ENCODE data around the gene EXOC4.

The EXOC4 gene

GRCh38 chr7:133547981-133548380 lies 295.1 kb downstream of the EXOC4 start:
- H3K9me3 ChIP-seq (ENCODE audit: insufficient read depth, low read depth, low read length) = no peaks in the 10 kb centered on the region
- H3K79me2 ChIP-seq (ENCODE audit: insufficient read depth, low read length) = no peaks in the 10 kb centered on the region
- no peaks in the 10 kb centered on the region for H3K27me3 ChIP-seq (ENCODE audit: insufficient read depth, low read length, poor library complexity, severe bottlenecking)
- peaks cover 18% of the 10 kb centered on the region for H3K4me1 ChIP-seq (ENCODE audit: insufficient read depth, low read length, poor library complexity, severe bottlenecking)
- no peak overlapping the region for H2AFZ ChIP-seq (ENCODE audit: low read length)
- no peaks in the 10 kb centered on the region for H4K20me1 ChIP-seq (ENCODE audit: insufficient read depth, low read length, poor library complexity, severe bottlenecking)
- H3F3A ChIP-seq (ENCODE audit: low read depth) = no peaks in the 10 kb centered on the region
- H3K36me3 ChIP-seq (ENCODE audit: insufficient read depth, low read length) = no peaks in the 10 kb centered on the region
- no peaks in the 10 kb centered on the region for H3K9me2 ChIP-seq (replicated peaks; ENCODE audit: low read depth, low read length)
- TF ChIP-seq CTCF (conservative IDR thresholded peaks at IDR 0.05; ENCODE audit: low read length) = no peak
- no peak for TF ChIP-seq EZH2phosphoT487 (IDR thresholded peaks at IDR 0.05; ENCODE audit: borderline replicate concordance)
- H3K9ac ChIP-seq (ENCODE audit: low read depth, low read length, poor library complexity, severe bottlenecking) = no peak overlapping the region
- no peak overlapping the region for H3K4me3 ChIP-seq (ENCODE audit: low read length, poor library complexity, severe bottlenecking)
- H3K4me2 ChIP-seq (ENCODE audit: low read depth, low read length, poor library complexity, severe bottlenecking) = no peak overlapping the region

GRCh38 chr7:133549633-133550032 lies 296.8 kb downstream of the EXOC4 start:
- H3K36me3 ChIP-seq (ENCODE audit: insufficient read depth, low read length) = no peaks in the 10 kb centered on the region
- no peak overlapping the region for H2AFZ ChIP-seq (ENCODE audit: low read length)
- H3F3A ChIP-seq (ENCODE audit: low read depth) = no peaks in the 10 kb centered on the region
- no peaks in the 10 kb centered on the region for H3K79me2 ChIP-seq (ENCODE audit: insufficient read depth, low read length)
- H3K4me3 ChIP-seq (ENCODE audit: low read length, poor library complexity, severe bottlenecking) = no peak overlapping the region
- TF ChIP-seq EZH2phosphoT487 (IDR thresholded peaks at IDR 0.05; ENCODE audit: borderline replicate concordance) (no peak), CTCF (conservative IDR thresholded peaks at IDR 0.05; ENCODE audit: low read length) (no peak)
- no peaks in the 10 kb centered on the region for H3K9me2 ChIP-seq (replicated peaks; ENCODE audit: low read depth, low read length)
- H3K4me2 ChIP-seq (ENCODE audit: low read depth, low read length, poor library complexity, severe bottlenecking) = no peak overlapping the region
- no peaks in the 10 kb centered on the region for H3K27me3 ChIP-seq (ENCODE audit: insufficient read depth, low read length, poor library complexity, severe bottlenecking)
- no peak overlapping the region for H3K9ac ChIP-seq (ENCODE audit: low read depth, low read length, poor library complexity, severe bottlenecking)
- H3K4me1 ChIP-seq (ENCODE audit: insufficient read depth, low read length, poor library complexity, severe bottlenecking) = peaks cover 23% of the 10 kb centered on the region
- H4K20me1 ChIP-seq (ENCODE audit: insufficient read depth, low read length, poor library complexity, severe bottlenecking) = no peaks in the 10 kb centered on the region
- H3K9me3 ChIP-seq (ENCODE audit: insufficient read depth, low read depth, low read length) = no peaks in the 10 kb centered on the region

GRCh38 chr7:133550145-133550544 lies 297.3 kb downstream of the EXOC4 start:
- no peaks in the 10 kb centered on the region for H4K20me1 ChIP-seq (ENCODE audit: insufficient read depth, low read length, poor library complexity, severe bottlenecking)
- H3K36me3 ChIP-seq (ENCODE audit: insufficient read depth, low read length) = no peaks in the 10 kb centered on the region
- no peaks in the 10 kb centered on the region for H3K79me2 ChIP-seq (ENCODE audit: insufficient read depth, low read length)
- H2AFZ ChIP-seq (ENCODE audit: low read length) = no peak overlapping the region
- no peaks in the 10 kb centered on the region for H3K9me2 ChIP-seq (replicated peaks; ENCODE audit: low read depth, low read length)
- H3K4me1 ChIP-seq (ENCODE audit: insufficient read depth, low read length, poor library complexity, severe bottlenecking) = peaks cover 25% of the 10 kb centered on the region
- no peak overlapping the region for H3K4me3 ChIP-seq (ENCODE audit: low read length, poor library complexity, severe bottlenecking)
- H3K9ac ChIP-seq (ENCODE audit: low read depth, low read length, poor library complexity, severe bottlenecking) = no peak overlapping the region
- TF ChIP-seq EZH2phosphoT487 (IDR thresholded peaks at IDR 0.05; ENCODE audit: borderline replicate concordance) (no peak), CTCF (conservative IDR thresholded peaks at IDR 0.05; ENCODE audit: low read length) (no peak)
- H3F3A ChIP-seq (ENCODE audit: low read depth) = no peaks in the 10 kb centered on the region
- H3K27me3 ChIP-seq (ENCODE audit: insufficient read depth, low read length, poor library complexity, severe bottlenecking) = no peaks in the 10 kb centered on the region
- H3K9me3 ChIP-seq (ENCODE audit: insufficient read depth, low read depth, low read length) = no peaks in the 10 kb centered on the region
- no peak overlapping the region for H3K4me2 ChIP-seq (ENCODE audit: low read depth, low read length, poor library complexity, severe bottlenecking)
